IPS-18a (cell line): ENCODE data around the gene CCSER2.
"Not testable (repeated sequence)": the region's sequence is repeated elsewhere in the genome, so short reads cannot be mapped to it uniquely, and the experiment has no call there.

Experiments used
- H3K27ac ChIP-seq: one replicate; pipeline ENCODE4 v1.5.1; 2013; ENCODE audit warnings: low read length
- H3K27me3 ChIP-seq: one replicate; pipeline ENCODE4 v1.6.1; 2013; ENCODE audit warnings: mild to moderate bottlenecking, low read length; ENCODE audit not compliant: control insufficient read depth, insufficient read depth
- H3K36me3 ChIP-seq: one replicate; pipeline ENCODE4 v1.6.1; 2013; ENCODE audit warnings: low read depth, low read length; ENCODE audit not compliant: control insufficient read depth
- H3K4me1 ChIP-seq: one replicate; pipeline ENCODE4 v1.6.1; 2013; ENCODE audit warnings: low read depth, low read length; ENCODE audit not compliant: control insufficient read depth
- H3K4me3 ChIP-seq: one replicate; pipeline ENCODE4 v1.5.1; 2013; ENCODE audit warnings: low read length
- H3K9ac ChIP-seq: one replicate; pipeline ENCODE4 v1.6.1; 2013; ENCODE audit warnings: mild to moderate bottlenecking, low read length, moderate library complexity
- H3K9me3 ChIP-seq: one replicate; pipeline ENCODE4 v1.6.1; 2013; ENCODE audit warnings: low read depth, low read length; ENCODE audit not compliant: control insufficient read depth

CCSER2 gene

GRCh38 chr10:84401854-84402611 is 73.6 kb downstream of the CCSER2 start:
- Histone ChIP-seq H3K9ac (no peak overlapping the region), H3K36me3 (no peaks in the 10 kb centered on the region), H3K27ac (no peak overlapping the region), H3K9me3 (no peaks in the 10 kb centered on the region), H3K4me3 (no peak overlapping the region), H3K27me3 (no peaks in the 10 kb centered on the region), H3K4me1 (peaks cover 4% of the 10 kb centered on the region)

GRCh38 chr10:84404783-84405182 is 76.4 kb downstream of the CCSER2 start:
- Histone ChIP-seq H3K27ac (no peak overlapping the region), H3K4me1 (no peaks in the 10 kb centered on the region), H3K27me3 (no peaks in the 10 kb centered on the region), H3K9ac (no peak overlapping the region), H3K36me3 (no peaks in the 10 kb centered on the region), H3K4me3 (no peak overlapping the region), H3K9me3 (no peaks in the 10 kb centered on the region)

GRCh38 chr10:84405662-84406061 is 77.3 kb downstream of the CCSER2 start:
- no peaks in the 10 kb centered on the region for H3K36me3 ChIP-seq
- H3K27me3 ChIP-seq: no peaks in the 10 kb centered on the region
- no peaks in the 10 kb centered on the region for H3K9me3 ChIP-seq
- H3K9ac ChIP-seq: no peak overlapping the region
- H3K4me3 ChIP-seq: no peak overlapping the region
- no peaks in the 10 kb centered on the region for H3K4me1 ChIP-seq
- no peak overlapping the region for H3K27ac ChIP-seq

GRCh38 chr10:84406561-84406960 is 78.2 kb downstream of the CCSER2 start:
- Histone ChIP-seq H3K27ac (no peak overlapping the region), H3K27me3 (no peaks in the 10 kb centered on the region), H3K4me3 (no peak overlapping the region), H3K9ac (no peak overlapping the region), H3K4me1 (no peaks in the 10 kb centered on the region), H3K9me3 (no peaks in the 10 kb centered on the region), H3K36me3 (no peaks in the 10 kb centered on the region)

- H3K27me3 ChIP-seq: no peaks in the 10 kb centered on the region
- no peak overlapping the region for H3K9ac ChIP-seq
- no peak overlapping the region for H3K4me3 ChIP-seq
- H3K4me1 ChIP-seq: no peaks in the 10 kb centered on the region
- peaks cover 6% of the 10 kb centered on the region for H3K9me3 ChIP-seq
- H3K36me3 ChIP-seq: no peaks in the 10 kb centered on the region
- H3K27ac ChIP-seq: no peak overlapping the region
Measured at GRCh38 chr10:84407388-84408049, 79.1 kb downstream of the CCSER2 start.

- no peak overlapping the region for H3K9ac ChIP-seq
- H3K27me3 ChIP-seq: no peaks in the 10 kb centered on the region
- H3K4me3 ChIP-seq: no peak overlapping the region
- no peaks in the 10 kb centered on the region for H3K36me3 ChIP-seq
- H3K4me1 ChIP-seq: no peaks in the 10 kb centered on the region
- no peak overlapping the region for H3K27ac ChIP-seq
- peaks cover 15% of the 10 kb centered on the region for H3K9me3 ChIP-seq
Measured at GRCh38 chr10:84412482-84412881, 84.1 kb downstream of the CCSER2 start.

GRCh38 chr10:84414110-84414509 is 85.7 kb downstream of the CCSER2 start:
- not testable (repeated sequence) for H3K27me3 ChIP-seq, H3K4me3 ChIP-seq, H3K27ac ChIP-seq, H3K36me3 ChIP-seq, H3K9ac ChIP-seq, H3K4me1 ChIP-seq
- H3K9me3 ChIP-seq: peaks cover 15% of the 10 kb centered on the region

GRCh38 chr10:84415539-84416244 is 87.3 kb downstream of the CCSER2 start:
- peaks cover 15% of the 10 kb centered on the region for H3K9me3 ChIP-seq
- no peak overlapping the region for H3K9ac ChIP-seq
- no peak overlapping the region for H3K4me3 ChIP-seq
- H3K27ac ChIP-seq: no peak overlapping the region
- no peaks in the 10 kb centered on the region for H3K4me1 ChIP-seq
- no peaks in the 10 kb centered on the region for H3K27me3 ChIP-seq
- H3K36me3 ChIP-seq: no peaks in the 10 kb centered on the region

GRCh38 chr10:84416245-84416555 is 87.8 kb downstream of the CCSER2 start:
- Histone ChIP-seq H3K4me1 (no peaks in the 10 kb centered on the region), H3K9me3 (peaks cover 15% of the 10 kb centered on the region), H3K27ac (no peak overlapping the region), H3K9ac (no peak overlapping the region), H3K4me3 (no peak overlapping the region), H3K36me3 (no peaks in the 10 kb centered on the region), H3K27me3 (no peaks in the 10 kb centered on the region)

- Histone ChIP-seq H3K4me1 (peaks cover 5% of the 10 kb centered on the region), H3K27me3 (no peaks in the 10 kb centered on the region), H3K4me3 (no peak overlapping the region), H3K9me3 (no peaks in the 10 kb centered on the region), H3K27ac (no peak overlapping the region), H3K9ac (no peak overlapping the region), H3K36me3 (no peaks in the 10 kb centered on the region)
Measured at GRCh38 chr10:84423719-84424118, 95.3 kb downstream of the CCSER2 start.

GRCh38 chr10:84424731-84425167 is 96.4 kb downstream of the CCSER2 start:
- Histone ChIP-seq H3K27ac (no peak overlapping the region), H3K4me1 (peaks cover 5% of the 10 kb centered on the region), H3K4me3 (no peak overlapping the region), H3K27me3 (no peaks in the 10 kb centered on the region), H3K36me3 (no peaks in the 10 kb centered on the region), H3K9me3 (no peaks in the 10 kb centered on the region), H3K9ac (no peak overlapping the region)
